ENCODE results near the gene CFLAR.

The CFLAR gene

DNA sequence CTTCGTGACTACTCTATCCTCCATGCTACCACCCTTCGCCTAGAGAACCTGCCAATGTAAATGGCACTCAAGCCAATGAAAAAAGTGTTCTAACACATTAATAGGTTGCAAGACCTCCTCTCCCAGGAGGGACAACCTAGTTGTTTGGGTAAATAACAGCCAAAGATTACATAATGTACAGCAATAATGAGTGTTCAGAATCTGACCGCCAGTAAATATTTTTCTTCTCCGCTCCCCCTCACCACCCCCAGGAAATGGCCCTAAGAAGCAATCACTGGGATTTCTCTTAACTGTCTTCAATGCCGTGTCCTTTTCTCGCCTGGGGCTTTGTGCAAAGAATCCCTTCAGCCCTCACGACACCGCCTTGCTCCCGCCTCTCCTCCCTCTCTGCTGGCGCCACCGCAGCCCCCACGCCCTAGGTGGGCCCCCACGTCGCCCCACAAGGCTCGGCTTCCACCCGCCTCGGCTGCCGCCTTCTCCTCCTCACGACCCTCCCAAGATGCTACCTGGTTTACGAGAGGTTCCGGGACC lies 45.0 kb upstream of the CFLAR start (continued):
- TF ChIP-seq ZNF677 (tag by site-specific recombination; IDR thresholded peaks at IDR 0.05) (no peak), RBAK (tag by site-specific recombination; IDR thresholded peaks at IDR 0.05) (no peak), ZBTB7A (tag by site-specific recombination; IDR thresholded peaks at IDR 0.05; ENCODE audit: low read depth) (peak; percentile 19; the same call in 1 of the 2 replicates), ZSCAN30 (tag by site-specific recombination; IDR thresholded peaks at IDR 0.05) (no peak), ZNF624 (tag by site-specific recombination; IDR thresholded peaks at IDR 0.05) (no peak), KLF1 (tag by site-specific recombination; IDR thresholded peaks at IDR 0.05) (peak; percentile 76), BCL6B (tag by site-specific recombination; IDR thresholded peaks at IDR 0.05) (no peak), EGR2 (tag by site-specific recombination; IDR thresholded peaks at IDR 0.05; ENCODE audit: low read depth) (peak; percentile 96), PATZ1 (tag by site-specific recombination; IDR thresholded peaks at IDR 0.05) (peak; percentile 94), ZNF510 (tag by site-specific recombination; IDR thresholded peaks at IDR 0.05; ENCODE audit: insufficient replicate concordance) (no peak), ZNF398 (tag by site-specific recombination; IDR thresholded peaks at IDR 0.05) (peak; percentile 82), ZBTB1 (tag by site-specific recombination; IDR thresholded peaks at IDR 0.05) (no peak), ZNF433 (tag by site-specific recombination; IDR thresholded peaks at IDR 0.05; ENCODE audit: low read depth) (no peak), ZNF350 (tag by site-specific recombination; IDR thresholded peaks at IDR 0.05) (no peak), ZNF10 (tag by site-specific recombination; IDR thresholded peaks at IDR 0.05) (no peak), ZNF76 (tag by site-specific recombination; IDR thresholded peaks at IDR 0.05; ENCODE audit: borderline replicate concordance, low read depth) (peak; percentile 75), ZNF157 (tag by site-specific recombination; IDR thresholded peaks at IDR 0.05) (no peak), MYNN (tag by site-specific recombination; IDR thresholded peaks at IDR 0.05; ENCODE audit: borderline replicate concordance) (no peak), ZNF211 (tag by site-specific recombination; IDR thresholded peaks at IDR 0.05; ENCODE audit: low read depth) (no peak), ZNF830 (tag by site-specific recombination; IDR thresholded peaks at IDR 0.05; ENCODE audit: low read depth) (no peak), HOXC10 (CRISPR knock-in tag; IDR thresholded peaks at IDR 0.05) (no peak), ZFHX2 (tag by site-specific recombination; conservative IDR thresholded peaks at IDR 0.05) (peak; percentile 96), GFI1B (tag by site-specific recombination; IDR thresholded peaks at IDR 0.05) (no peak), ZNF146 (tag by site-specific recombination; IDR thresholded peaks at IDR 0.05) (no peak), ZNF837 (tag by site-specific recombination; IDR thresholded peaks at IDR 0.05) (no peak), BCL11B (tag by site-specific recombination; IDR thresholded peaks at IDR 0.05; ENCODE audit: low read depth) (no peak), ZFP69B (tag by site-specific recombination; IDR thresholded peaks at IDR 0.05) (peak; percentile 95), ZNF529 (tag by site-specific recombination; IDR thresholded peaks at IDR 0.05; ENCODE audit: insufficient replicate concordance) (no peak), GLIS1 (tag by site-specific recombination; IDR thresholded peaks at IDR 0.05) (peak; percentile 97), ZNF19 (tag by site-specific recombination; IDR thresholded peaks at IDR 0.05; ENCODE audit: low read depth) (no peak), ZNF274 (IDR thresholded peaks at IDR 0.05; ENCODE audit: low read length) (no peak), ZNF274 (tag by site-specific recombination; IDR thresholded peaks at IDR 0.05; ENCODE audit: borderline replicate concordance) (no peak)
- TF ChIP-seq, protein P1, sequence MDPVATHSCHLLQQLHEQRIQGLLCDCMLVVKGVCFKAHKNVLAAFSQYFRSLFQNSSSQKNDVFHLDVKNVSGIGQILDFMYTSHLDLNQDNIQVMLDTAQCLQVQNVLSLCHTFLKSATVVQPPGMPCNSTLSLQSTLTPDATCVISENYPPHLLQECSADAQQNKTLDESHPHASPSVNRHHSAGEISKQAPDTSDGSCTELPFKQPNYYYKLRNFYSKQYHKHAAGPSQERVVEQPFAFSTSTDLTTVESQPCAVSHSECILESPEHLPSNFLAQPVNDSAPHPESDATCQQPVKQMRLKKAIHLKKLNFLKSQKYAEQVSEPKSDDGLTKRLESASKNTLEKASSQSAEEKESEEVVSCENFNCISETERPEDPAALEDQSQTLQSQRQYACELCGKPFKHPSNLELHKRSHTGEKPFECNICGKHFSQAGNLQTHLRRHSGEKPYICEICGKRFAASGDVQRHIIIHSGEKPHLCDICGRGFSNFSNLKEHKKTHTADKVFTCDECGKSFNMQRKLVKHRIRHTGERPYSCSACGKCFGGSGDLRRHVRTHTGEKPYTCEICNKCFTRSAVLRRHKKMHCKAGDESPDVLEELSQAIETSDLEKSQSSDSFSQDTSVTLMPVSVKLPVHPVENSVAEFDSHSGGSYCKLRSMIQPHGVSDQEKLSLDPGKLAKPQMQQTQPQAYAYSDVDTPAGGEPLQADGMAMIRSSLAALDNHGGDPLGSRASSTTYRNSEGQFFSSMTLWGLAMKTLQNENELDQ (tag by site-specific recombination; IDR thresholded peaks at IDR 0.05; ENCODE audit: low read depth), result no peak
- TF ChIP-seq, protein P2, sequence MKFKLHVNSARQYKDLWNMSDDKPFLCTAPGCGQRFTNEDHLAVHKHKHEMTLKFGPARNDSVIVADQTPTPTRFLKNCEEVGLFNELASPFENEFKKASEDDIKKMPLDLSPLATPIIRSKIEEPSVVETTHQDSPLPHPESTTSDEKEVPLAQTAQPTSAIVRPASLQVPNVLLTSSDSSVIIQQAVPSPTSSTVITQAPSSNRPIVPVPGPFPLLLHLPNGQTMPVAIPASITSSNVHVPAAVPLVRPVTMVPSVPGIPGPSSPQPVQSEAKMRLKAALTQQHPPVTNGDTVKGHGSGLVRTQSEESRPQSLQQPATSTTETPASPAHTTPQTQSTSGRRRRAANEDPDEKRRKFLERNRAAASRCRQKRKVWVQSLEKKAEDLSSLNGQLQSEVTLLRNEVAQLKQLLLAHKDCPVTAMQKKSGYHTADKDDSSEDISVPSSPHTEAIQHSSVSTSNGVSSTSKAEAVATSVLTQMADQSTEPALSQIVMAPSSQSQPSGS (tag by site-specific recombination; IDR thresholded peaks at IDR 0.05; ENCODE audit: low read depth), result no peak

Data from HEK293 (cell line).